ENCODE results near the gene CPLANE2. TPM values are rescaled to one million over a fixed set of nuclear protein-coding genes. Genes with fewer than 3 reads are reported as not detected.
"Not testable (repeated sequence)": the region's sequence is repeated elsewhere in the genome, so short reads cannot be mapped to it uniquely, and the experiment has no call there.

Gene CPLANE2
- total RNA-seq, 1 donor, result 1.8 TPM

GRCh38 chr1:16254263-16254928, 17.4 kb upstream of the CPLANE2 start:
- H3K27me3 ChIP-seq (ENCODE audit: insufficient read depth, low read length), result no peaks in the 10 kb centered on the region
- H3K9me3 ChIP-seq (ENCODE audit: low read depth, low read length), result no peaks in the 10 kb centered on the region
- peaks cover 8% of the 10 kb centered on the region for H3K4me1 ChIP-seq (ENCODE audit: insufficient read depth, low read length)
- H3K4me3 ChIP-seq (ENCODE audit: low read length), result no peak overlapping the region

DNA sequence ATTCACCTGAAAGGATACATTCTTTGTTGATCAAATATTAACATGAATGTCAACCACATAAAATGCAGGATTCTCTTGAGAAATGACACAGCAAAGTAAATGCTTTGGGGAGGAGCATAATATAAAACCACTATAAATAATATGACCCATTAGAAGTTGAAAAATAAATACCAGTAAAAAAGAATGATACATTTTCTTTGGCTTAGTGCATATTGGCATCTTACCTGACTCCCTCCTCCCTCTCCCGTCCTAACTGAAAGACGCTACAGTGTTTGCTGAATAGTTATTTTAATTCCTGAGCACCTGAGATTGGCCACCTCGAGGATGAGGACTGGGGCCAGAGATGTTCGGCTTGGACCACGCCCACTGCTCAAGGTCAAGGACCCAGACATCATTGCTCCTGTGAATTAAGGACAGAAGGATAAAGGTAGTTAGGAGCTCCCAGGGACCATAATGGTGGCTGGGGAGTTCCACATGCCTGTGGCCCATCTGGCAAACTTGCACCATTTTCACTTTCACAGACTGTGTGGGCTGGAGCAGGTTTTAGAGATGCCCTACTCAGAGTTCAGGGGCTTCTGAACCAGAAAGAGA, 16.4 kb upstream of the CPLANE2 start:
- Histone ChIP-seq H3K27me3 (ENCODE audit: insufficient read depth, low read length) (no peaks in the 10 kb centered on the region), H3K4me1 (ENCODE audit: insufficient read depth, low read length) (peaks cover 17% of the 10 kb centered on the region), H3K4me3 (ENCODE audit: low read length) (no peak overlapping the region), H3K9me3 (ENCODE audit: low read depth, low read length) (no peaks in the 10 kb centered on the region)

DNA sequence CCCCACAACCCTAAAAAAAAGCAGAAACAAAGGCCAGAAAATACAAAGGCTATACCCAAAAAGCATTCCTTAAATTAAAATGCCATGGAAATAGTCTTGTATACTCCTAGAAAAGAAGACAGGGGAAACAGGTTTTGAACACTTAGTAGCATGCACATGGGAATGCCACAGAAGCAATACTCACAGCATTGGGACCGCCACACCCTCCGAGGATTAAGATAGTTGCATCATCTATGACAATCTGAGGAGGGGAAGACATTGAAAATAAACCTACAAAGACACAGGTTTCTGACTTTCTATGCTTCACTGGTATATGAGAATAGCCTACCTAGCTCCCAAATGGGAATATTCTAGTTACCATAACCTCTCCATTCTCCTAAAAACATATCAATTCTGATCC, 15.9 kb upstream of the CPLANE2 start:
- H3K27me3 ChIP-seq (ENCODE audit: insufficient read depth, low read length), result no peaks in the 10 kb centered on the region
- H3K4me3 ChIP-seq (ENCODE audit: low read length), result no peak overlapping the region
- H3K9me3 ChIP-seq (ENCODE audit: low read depth, low read length), result no peaks in the 10 kb centered on the region
- H3K4me1 ChIP-seq (ENCODE audit: insufficient read depth, low read length), result peaks cover 17% of the 10 kb centered on the region

- Histone ChIP-seq H3K4me1 (ENCODE audit: insufficient read depth, low read length) (peaks cover 17% of the 10 kb centered on the region), H3K27me3 (ENCODE audit: insufficient read depth, low read length) (no peaks in the 10 kb centered on the region), H3K4me3 (ENCODE audit: low read length) (no peak overlapping the region), H3K9me3 (ENCODE audit: low read depth, low read length) (no peaks in the 10 kb centered on the region)
Measured at GRCh38 chr1:16251381-16251780, 14.4 kb upstream of the CPLANE2 start.

DNA sequence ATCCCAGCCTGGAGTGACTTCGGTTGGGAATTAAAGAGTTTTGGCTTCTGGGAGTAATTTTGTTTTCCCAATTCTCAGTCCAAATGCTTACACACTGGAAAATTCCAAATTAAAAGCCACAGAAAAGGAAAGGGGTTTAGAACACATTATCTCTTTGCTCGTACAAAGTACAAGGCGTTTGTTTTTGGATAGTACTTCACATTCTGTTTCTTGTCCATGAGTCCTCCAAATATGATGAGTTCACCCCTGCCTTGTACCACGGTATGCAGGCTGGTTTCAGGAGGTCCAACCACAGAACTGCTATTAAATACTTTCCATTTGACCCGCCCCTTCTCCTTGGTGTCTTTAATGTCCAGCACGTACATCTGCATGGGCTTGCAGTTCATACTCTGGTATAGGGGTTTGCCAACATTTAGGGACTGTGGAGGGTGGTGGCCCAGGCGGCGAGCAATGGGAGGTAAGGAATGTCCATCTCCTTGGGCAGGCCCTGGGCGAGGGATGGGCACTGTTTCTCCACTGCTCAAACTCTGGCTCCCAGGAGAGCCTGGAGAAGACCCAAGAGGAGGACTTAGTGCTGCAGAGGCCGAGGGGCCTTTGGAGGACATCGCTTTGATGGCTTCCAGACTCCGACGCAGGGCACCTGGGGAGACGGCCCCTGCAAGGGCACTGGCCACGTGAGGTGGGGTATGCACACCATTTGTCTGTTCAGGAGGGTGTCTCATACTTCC, 13.7 kb upstream of the CPLANE2 start:
- Histone ChIP-seq H3K4me3 (ENCODE audit: low read length) (no peak overlapping the region), H3K9me3 (ENCODE audit: low read depth, low read length) (no peaks in the 10 kb centered on the region), H3K4me1 (ENCODE audit: insufficient read depth, low read length) (peaks cover 17% of the 10 kb centered on the region)

DNA sequence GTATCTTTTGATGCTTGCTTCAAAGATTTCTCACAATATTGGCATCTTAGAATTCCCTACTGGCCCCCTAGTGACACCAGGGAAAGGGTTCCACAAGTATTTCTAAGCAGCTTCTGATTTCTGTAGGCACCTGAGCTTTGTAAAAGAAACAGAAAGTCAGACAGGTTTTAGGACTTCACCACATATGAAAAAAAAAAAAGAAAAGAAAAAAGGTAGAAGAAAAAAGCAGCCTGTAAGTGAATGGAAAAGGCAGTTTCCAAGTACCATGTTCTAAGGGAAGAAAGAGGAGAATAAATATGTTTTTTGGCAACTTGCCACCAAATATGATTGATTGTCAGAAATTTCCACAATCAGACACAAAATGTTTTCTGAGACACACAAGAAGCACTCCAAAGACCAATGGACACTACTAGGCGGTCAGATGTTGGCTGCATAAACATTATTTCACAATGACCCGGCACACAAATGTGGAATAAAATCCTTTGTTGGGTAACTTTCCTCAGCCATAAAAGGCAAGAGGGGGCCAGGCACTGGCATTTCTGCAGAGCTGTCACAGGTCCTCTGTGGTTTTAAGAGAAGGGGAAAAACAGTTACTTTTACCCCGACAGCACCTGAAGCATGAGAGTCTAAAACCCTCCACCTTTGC, 12.7 kb upstream of the CPLANE2 start:
- H3K4me3 ChIP-seq (ENCODE audit: low read length), result no peak overlapping the region
- no peaks in the 10 kb centered on the region for H3K27me3 ChIP-seq (ENCODE audit: insufficient read depth, low read length)
- H3K9me3 ChIP-seq (ENCODE audit: low read depth, low read length), result no peaks in the 10 kb centered on the region
- H3K4me1 ChIP-seq (ENCODE audit: insufficient read depth, low read length), result peaks cover 17% of the 10 kb centered on the region

More for the DNA sequence above, 13.7 kb upstream of the CPLANE2 start:
- no peaks in the 10 kb centered on the region for H3K27me3 ChIP-seq (ENCODE audit: insufficient read depth, low read length)

GRCh38 chr1:16248603-16249516, 11.9 kb upstream of the CPLANE2 start:
- Histone ChIP-seq H3K9me3 (ENCODE audit: low read depth, low read length) (no peaks in the 10 kb centered on the region), H3K4me3 (ENCODE audit: low read length) (no peak overlapping the region), H3K27me3 (ENCODE audit: insufficient read depth, low read length) (no peaks in the 10 kb centered on the region), H3K4me1 (ENCODE audit: insufficient read depth, low read length) (peaks cover 22% of the 10 kb centered on the region)

DNA sequence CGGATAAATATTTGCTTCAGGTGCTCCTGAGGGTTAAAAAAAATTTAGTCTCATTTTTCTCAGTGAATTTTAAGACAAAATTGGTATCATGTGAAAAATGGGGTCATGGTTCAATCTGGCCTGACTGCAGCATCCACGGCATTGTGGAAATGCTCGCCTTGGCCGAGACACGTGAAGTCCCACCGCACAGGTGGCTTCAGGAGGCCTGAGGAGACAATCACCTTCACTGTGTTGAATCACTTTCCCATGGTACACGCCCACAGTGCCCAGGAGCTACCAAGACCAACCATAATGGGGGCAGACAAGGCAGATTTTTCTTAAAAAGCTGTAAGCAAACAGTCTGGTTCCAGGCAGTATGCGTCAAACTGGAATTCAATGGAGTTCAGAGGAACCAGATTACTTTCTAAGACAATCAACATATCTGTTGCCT, 11.0 kb upstream of the CPLANE2 start:
- H3K27me3 ChIP-seq (ENCODE audit: insufficient read depth, low read length), result no peaks in the 10 kb centered on the region
- no peaks in the 10 kb centered on the region for H3K9me3 ChIP-seq (ENCODE audit: low read depth, low read length)
- peaks cover 22% of the 10 kb centered on the region for H3K4me1 ChIP-seq (ENCODE audit: insufficient read depth, low read length)
- no peak overlapping the region for H3K4me3 ChIP-seq (ENCODE audit: low read length)

GRCh38 chr1:16247441-16247840, 10.5 kb upstream of the CPLANE2 start:
- Histone ChIP-seq H3K27me3 (ENCODE audit: insufficient read depth, low read length) (no peaks in the 10 kb centered on the region), H3K4me3 (ENCODE audit: low read length) (no peak overlapping the region), H3K9me3 (ENCODE audit: low read depth, low read length) (no peaks in the 10 kb centered on the region), H3K4me1 (ENCODE audit: insufficient read depth, low read length) (peaks cover 22% of the 10 kb centered on the region)

- Histone ChIP-seq H3K4me3 (ENCODE audit: low read length) (no peak overlapping the region), H3K4me1 (ENCODE audit: insufficient read depth, low read length) (peaks cover 22% of the 10 kb centered on the region), H3K27me3 (ENCODE audit: insufficient read depth, low read length) (no peaks in the 10 kb centered on the region), H3K9me3 (ENCODE audit: low read depth, low read length) (no peaks in the 10 kb centered on the region)
Measured at GRCh38 chr1:16246961-16247360, 10.0 kb upstream of the CPLANE2 start.

GRCh38 chr1:16246239-16246638, 9.3 kb upstream of the CPLANE2 start:
- not testable (repeated sequence) for H3K27me3 ChIP-seq (ENCODE audit: insufficient read depth, low read length); H3K4me3 ChIP-seq (ENCODE audit: low read length); H3K9me3 ChIP-seq (ENCODE audit: low read depth, low read length)
- H3K4me1 ChIP-seq (ENCODE audit: insufficient read depth, low read length), result peaks cover 22% of the 10 kb centered on the region

DNA sequence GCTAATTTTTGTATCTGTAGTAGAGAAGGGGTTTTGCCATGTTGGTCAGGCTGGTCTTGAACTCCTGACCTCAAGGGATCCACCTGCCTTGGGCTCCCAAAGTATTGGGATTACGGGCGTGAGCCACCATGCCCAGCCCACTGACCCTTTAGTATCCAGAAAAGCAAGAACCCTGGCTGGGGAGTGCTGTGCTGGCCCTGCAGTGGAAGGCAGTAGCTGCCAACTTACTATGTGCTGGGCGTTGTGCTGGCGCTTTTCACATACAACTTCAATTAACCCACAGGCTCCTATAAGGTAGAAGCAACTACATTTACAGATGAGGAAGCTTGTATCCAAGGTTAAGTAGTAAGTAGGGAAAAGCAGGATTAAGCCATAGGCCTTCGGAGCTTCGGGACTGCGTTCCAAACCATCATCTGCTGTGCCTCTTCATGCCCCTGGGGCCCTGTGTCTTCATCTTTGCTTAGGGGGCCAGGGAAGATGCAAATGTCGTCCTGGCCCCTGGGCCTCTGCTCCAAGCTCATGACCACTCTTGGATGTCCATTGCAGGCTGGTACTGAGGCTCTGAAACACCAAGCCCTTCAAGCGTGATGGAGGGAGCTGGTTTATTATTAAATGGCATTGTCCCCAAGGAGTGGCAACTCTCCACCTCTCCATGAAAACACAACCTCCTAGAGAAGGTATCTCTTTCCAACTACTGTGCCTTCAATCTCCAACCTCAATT, 8.7 kb upstream of the CPLANE2 start:
- no peak overlapping the region for H3K4me3 ChIP-seq (ENCODE audit: low read length)
- H3K27me3 ChIP-seq (ENCODE audit: insufficient read depth, low read length), result no peaks in the 10 kb centered on the region
- peaks cover 22% of the 10 kb centered on the region for H3K4me1 ChIP-seq (ENCODE audit: insufficient read depth, low read length)

DNA sequence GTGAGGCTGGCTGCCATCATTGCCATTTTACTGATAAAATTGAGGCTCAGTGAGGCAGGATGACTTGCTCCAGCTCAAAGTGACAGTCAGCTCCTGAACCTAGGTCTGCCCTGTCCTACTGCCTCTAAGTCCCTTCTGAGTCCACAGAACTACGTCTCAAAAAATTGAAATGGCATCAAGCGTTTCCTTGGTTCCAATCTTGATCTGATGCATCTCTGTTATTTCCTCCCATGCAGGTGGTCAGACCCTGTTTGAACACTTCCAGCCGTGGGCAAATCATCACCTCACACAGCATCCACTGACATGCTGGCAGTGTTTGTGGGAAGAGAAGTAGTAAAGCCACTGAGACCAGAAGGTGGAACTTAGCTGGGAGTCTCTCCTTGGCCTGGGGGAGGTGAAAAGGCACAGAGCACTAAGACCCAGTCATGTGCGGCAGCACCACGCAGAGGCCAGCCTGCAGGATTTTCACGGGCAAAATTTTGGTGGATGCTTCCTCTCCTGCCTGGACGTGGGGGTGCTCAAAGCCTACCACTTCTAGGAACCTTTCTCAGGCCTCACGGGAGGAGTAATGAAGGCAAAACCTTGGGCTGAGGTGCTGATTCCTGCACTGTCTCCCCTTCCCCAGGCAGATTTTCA, 7.8 kb upstream of the CPLANE2 start:
- Histone ChIP-seq H3K4me3 (ENCODE audit: low read length) (no peak overlapping the region), H3K9me3 (ENCODE audit: low read depth, low read length) (no peaks in the 10 kb centered on the region), H3K4me1 (ENCODE audit: insufficient read depth, low read length) (peaks cover 18% of the 10 kb centered on the region), H3K27me3 (ENCODE audit: insufficient read depth, low read length) (no peaks in the 10 kb centered on the region)

More for the DNA sequence above, 8.7 kb upstream of the CPLANE2 start:
- H3K9me3 ChIP-seq (ENCODE audit: low read depth, low read length), result no peaks in the 10 kb centered on the region
